Karpas-422 (cell line): ENCODE data around the gene PCDH9. TPM values are rescaled to one million over a fixed set of nuclear protein-coding genes. Genes with fewer than 3 reads are reported as not detected.

Experiments
- DNase-seq: peaks from one replicate; pipeline ENCODE4 v3.0.0-alpha.2; 2015
- H2AFZ ChIP-seq: fragments of 200-600 bp; sonication (generic); 2 replicates; pipeline ENCODE4 v1.6.1; 2014; ENCODE audit warnings: antibody characterized with exemption, low read length, mixed read lengths
- H3K27ac ChIP-seq: fragments of 200-600 bp; sonication (generic); 2 replicates; pipeline ENCODE4 v1.5.1; 2014; ENCODE audit warnings: mild to moderate bottlenecking, low read length, moderate library complexity
- H3K27me3 ChIP-seq: fragments of 200-600 bp; sonication (generic); 2 replicates; pipeline ENCODE4 v1.6.1; 2014; ENCODE audit warnings: low read length, mixed read lengths
- H3K36me3 ChIP-seq: fragments of 200-600 bp; sonication (generic); 2 replicates; pipeline ENCODE4 v1.6.1; 2014; ENCODE audit warnings: low read length, mixed read lengths; ENCODE audit not compliant: insufficient read depth
- H3K4me1 ChIP-seq: fragments of 200-600 bp; sonication (generic); 2 replicates; pipeline ENCODE4 v1.6.1; 2014; ENCODE audit warnings: mild to moderate bottlenecking, low read length, mixed read lengths
- H3K4me2 ChIP-seq: fragments of 200-600 bp; sonication (generic); 2 replicates; pipeline ENCODE4 v1.6.1; 2014; ENCODE audit warnings: low read length, low read depth, mild to moderate bottlenecking; ENCODE audit not compliant: poor library complexity, severe bottlenecking
- H3K4me3 ChIP-seq: fragments of 200-600 bp; sonication (generic); 2 replicates; pipeline ENCODE4 v1.5.1; 2014; ENCODE audit warnings: mild to moderate bottlenecking, antibody characterized with exemption, low read length, mixed read lengths
- H3K79me2 ChIP-seq: fragments of 200-600 bp; sonication (generic); 2 replicates; pipeline ENCODE4 v1.6.1; 2014; ENCODE audit warnings: mild to moderate bottlenecking, low read length, mixed read lengths
- H3K9ac ChIP-seq: fragments of 200-600 bp; sonication (generic); 2 replicates; pipeline ENCODE4 v1.6.0; 2014; ENCODE audit warnings: low read length
- H3K9me2 ChIP-seq: fragments of 200-600 bp; sonication (generic), shearing (Covaris generic); replicated peaks from 2 replicates; pipeline ENCODE4 v1.6.0; 2014; ENCODE audit warnings: mild to moderate bottlenecking, low read length, moderate library complexity; ENCODE audit not compliant: insufficient read depth
- H3K9me3 ChIP-seq: fragments of 300-700, 200-600 bp; sonication (generic); 2 replicates; pipeline ENCODE4 v1.6.1; 2014; ENCODE audit warnings: low read length, mixed read lengths
- H4K20me1 ChIP-seq: fragments of 200-600 bp; sonication (generic); 2 replicates; pipeline ENCODE4 v1.6.1; 2014; ENCODE audit warnings: mild to moderate bottlenecking, antibody characterized with exemption, low read length, low read depth; ENCODE audit not compliant: insufficient read depth
- total RNA-seq: library from RNA; depleted of rRNA; stranded (reverse); fragments of >200 nt; shearing (Covaris generic); gene quantifications from 2 replicates; pipeline ENCODE4 v1.2.3, GENCODE V29; 2014; ENCODE audit warnings: low replicate concordance

Gene PCDH9
- total RNA-seq, 1 experiment from 2014 or later = 5.8 TPM

GRCh38 chr13:67147342-67148133, 82.6 kb downstream of the PCDH9 start:
- H3K9ac ChIP-seq = no peak overlapping the region
- H3K4me1 ChIP-seq = no peaks in the 10 kb centered on the region
- H3K4me2 ChIP-seq = no peak overlapping the region
- H3K4me3 ChIP-seq = no peak overlapping the region
- DNase-seq = no peak
- no peaks in the 10 kb centered on the region for H3K9me2 ChIP-seq
- no peaks in the 10 kb centered on the region for H3K9me3 ChIP-seq
- no peaks in the 10 kb centered on the region for H3K79me2 ChIP-seq
- no peaks in the 10 kb centered on the region for H4K20me1 ChIP-seq
- no peak overlapping the region for H3K27ac ChIP-seq
- H2AFZ ChIP-seq = no peak overlapping the region
- H3K36me3 ChIP-seq = no peaks in the 10 kb centered on the region
- H3K27me3 ChIP-seq = no peaks in the 10 kb centered on the region

- no peak for DNase-seq
- Histone ChIP-seq H3K36me3 (no peaks in the 10 kb centered on the region), H3K9me2 (no peaks in the 10 kb centered on the region), H3K9me3 (no peaks in the 10 kb centered on the region), H4K20me1 (no peaks in the 10 kb centered on the region), H3K9ac (no peak overlapping the region), H3K4me3 (no peak overlapping the region), H3K27ac (no peak overlapping the region), H2AFZ (no peak overlapping the region), H3K4me2 (no peak overlapping the region), H3K4me1 (no peaks in the 10 kb centered on the region), H3K27me3 (no peaks in the 10 kb centered on the region), H3K79me2 (no peaks in the 10 kb centered on the region)
Measured at GRCh38 chr13:67146523-67147130, 83.5 kb downstream of the PCDH9 start.

- H3K9me2 ChIP-seq = no peaks in the 10 kb centered on the region
- H3K9ac ChIP-seq = no peak overlapping the region
- H3K4me3 ChIP-seq = no peak overlapping the region
- H4K20me1 ChIP-seq = no peaks in the 10 kb centered on the region
- H2AFZ ChIP-seq = no peak overlapping the region
- H3K27ac ChIP-seq = no peak overlapping the region
- no peak overlapping the region for H3K4me2 ChIP-seq
- H3K4me1 ChIP-seq = no peaks in the 10 kb centered on the region
- H3K27me3 ChIP-seq = no peaks in the 10 kb centered on the region
- H3K79me2 ChIP-seq = no peaks in the 10 kb centered on the region
- H3K36me3 ChIP-seq = no peaks in the 10 kb centered on the region
- DNase-seq = no peak
- H3K9me3 ChIP-seq = no peaks in the 10 kb centered on the region
Measured at GRCh38 chr13:67145950-67146349, 84.2 kb downstream of the PCDH9 start.

- Histone ChIP-seq H3K27me3 (no peaks in the 10 kb centered on the region), H3K9me3 (no peaks in the 10 kb centered on the region), H3K4me2 (no peak overlapping the region), H3K9ac (no peak overlapping the region), H3K27ac (no peak overlapping the region), H3K9me2 (no peaks in the 10 kb centered on the region), H2AFZ (no peak overlapping the region), H3K4me1 (no peaks in the 10 kb centered on the region), H3K36me3 (no peaks in the 10 kb centered on the region), H3K79me2 (no peaks in the 10 kb centered on the region), H4K20me1 (no peaks in the 10 kb centered on the region), H3K4me3 (no peak overlapping the region)
- no peak for DNase-seq
Measured at GRCh38 chr13:67143544-67144115, 86.5 kb downstream of the PCDH9 start.

DNA sequence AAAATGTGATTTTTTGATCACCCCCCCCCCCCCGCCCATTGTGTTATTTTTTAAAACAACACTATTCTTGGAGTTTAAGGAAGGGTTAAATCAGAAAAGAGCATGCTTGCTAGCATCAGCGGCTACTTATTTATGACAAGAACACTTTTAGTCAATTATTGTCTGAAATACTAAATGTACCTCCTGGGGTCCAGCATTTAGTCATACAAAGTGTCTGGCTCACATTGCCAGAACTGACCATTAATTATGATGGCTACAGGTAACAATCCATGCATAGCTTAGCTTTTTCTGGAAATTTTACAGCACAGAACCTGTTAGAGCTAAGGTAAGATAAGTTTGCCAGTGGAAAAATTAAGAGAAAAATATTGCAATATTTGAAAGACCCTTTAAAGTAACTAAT, 90.1 kb downstream of the PCDH9 start:
- Histone ChIP-seq H3K9me2 (no peaks in the 10 kb centered on the region), H3K4me1 (no peaks in the 10 kb centered on the region), H3K9ac (no peak overlapping the region), H4K20me1 (no peaks in the 10 kb centered on the region), H2AFZ (no peak overlapping the region), H3K36me3 (no peaks in the 10 kb centered on the region), H3K9me3 (no peaks in the 10 kb centered on the region), H3K27ac (no peak overlapping the region), H3K4me2 (no peak overlapping the region), H3K4me3 (no peak overlapping the region), H3K79me2 (no peaks in the 10 kb centered on the region), H3K27me3 (no peaks in the 10 kb centered on the region)
- no peak for DNase-seq

- Histone ChIP-seq H3K9me2 (no peaks in the 10 kb centered on the region), H3K4me2 (no peak overlapping the region), H3K27ac (no peak overlapping the region), H2AFZ (no peak overlapping the region), H3K4me1 (peaks cover 2% of the 10 kb centered on the region), H3K27me3 (no peaks in the 10 kb centered on the region), H3K9me3 (no peaks in the 10 kb centered on the region), H3K79me2 (no peaks in the 10 kb centered on the region), H4K20me1 (no peaks in the 10 kb centered on the region), H3K4me3 (no peak overlapping the region), H3K9ac (no peak overlapping the region), H3K36me3 (no peaks in the 10 kb centered on the region)
- DNase-seq = no peak
Measured at GRCh38 chr13:67139551-67139950, 90.6 kb downstream of the PCDH9 start.

DNA sequence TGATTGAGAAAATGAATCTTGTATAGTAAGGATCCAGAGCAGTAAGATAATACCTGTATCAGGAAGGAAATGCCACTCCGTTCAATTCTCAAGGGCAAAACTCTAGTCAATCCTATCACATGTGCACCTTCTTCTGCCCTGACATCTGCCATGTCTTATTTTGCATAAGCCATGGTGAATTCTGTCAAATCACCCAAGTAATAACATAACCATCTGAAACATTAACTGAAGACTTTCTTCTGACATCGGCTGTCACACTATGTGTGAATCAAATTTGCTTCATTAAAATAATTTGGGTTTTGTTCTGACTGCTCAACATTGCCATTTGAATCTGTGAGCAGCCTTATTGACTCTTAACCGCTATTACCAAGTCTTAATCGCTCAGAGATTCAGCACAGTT, 91.2 kb downstream of the PCDH9 start:
- Histone ChIP-seq H4K20me1 (no peaks in the 10 kb centered on the region), H2AFZ (no peak overlapping the region), H3K4me2 (no peak overlapping the region), H3K27ac (no peak overlapping the region), H3K36me3 (no peaks in the 10 kb centered on the region), H3K9me2 (no peaks in the 10 kb centered on the region), H3K9me3 (no peaks in the 10 kb centered on the region), H3K4me3 (no peak overlapping the region), H3K79me2 (no peaks in the 10 kb centered on the region), H3K27me3 (no peaks in the 10 kb centered on the region), H3K9ac (no peak overlapping the region), H3K4me1 (peaks cover 7% of the 10 kb centered on the region)
- DNase-seq = no peak

- H3K9me2 ChIP-seq = no peaks in the 10 kb centered on the region
- no peak overlapping the region for H2AFZ ChIP-seq
- no peak overlapping the region for H3K9ac ChIP-seq
Measured at GRCh38 chr13:67137044-67137735, 92.9 kb downstream of the PCDH9 start.

More at GRCh38 chr13:67137044-67137735, 92.9 kb downstream of the PCDH9 start:
- no peak for DNase-seq
- Histone ChIP-seq H3K27ac (no peak overlapping the region), H3K4me2 (no peak overlapping the region), H3K4me1 (peaks cover 7% of the 10 kb centered on the region), H4K20me1 (no peaks in the 10 kb centered on the region), H3K36me3 (no peaks in the 10 kb centered on the region), H3K27me3 (no peaks in the 10 kb centered on the region), H3K4me3 (no peak overlapping the region), H3K79me2 (no peaks in the 10 kb centered on the region), H3K9me3 (no peaks in the 10 kb centered on the region)
